ENCODE measurements around the gene SFXN5.

DNA sequence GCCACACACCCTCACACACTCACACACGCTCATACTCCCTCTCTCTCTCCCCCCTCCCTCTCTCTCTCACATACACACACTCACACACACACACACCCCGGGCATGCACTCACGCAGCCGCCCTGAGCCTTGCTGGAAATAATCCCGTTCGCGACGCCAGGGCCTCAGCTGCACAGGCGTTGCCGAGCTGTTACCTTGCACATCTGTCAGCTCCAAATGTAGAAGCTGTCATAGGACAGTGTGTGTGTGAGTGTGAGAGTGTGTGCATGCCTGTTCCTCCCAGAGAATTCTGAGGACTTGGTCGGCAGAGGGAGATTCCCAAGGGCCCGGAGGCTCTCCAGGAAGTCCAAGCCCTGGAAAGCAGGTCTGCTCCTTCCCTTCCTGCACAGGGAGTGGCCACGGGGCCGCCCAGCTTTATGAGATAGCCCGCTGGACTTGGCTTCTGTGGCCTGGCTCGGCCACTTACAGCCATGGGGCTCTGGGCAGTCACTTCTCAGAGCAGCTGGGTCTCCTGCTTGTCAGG, 175.7 kb downstream of the SFXN5 start:
- TF ChIP-seq, protein P1, sequence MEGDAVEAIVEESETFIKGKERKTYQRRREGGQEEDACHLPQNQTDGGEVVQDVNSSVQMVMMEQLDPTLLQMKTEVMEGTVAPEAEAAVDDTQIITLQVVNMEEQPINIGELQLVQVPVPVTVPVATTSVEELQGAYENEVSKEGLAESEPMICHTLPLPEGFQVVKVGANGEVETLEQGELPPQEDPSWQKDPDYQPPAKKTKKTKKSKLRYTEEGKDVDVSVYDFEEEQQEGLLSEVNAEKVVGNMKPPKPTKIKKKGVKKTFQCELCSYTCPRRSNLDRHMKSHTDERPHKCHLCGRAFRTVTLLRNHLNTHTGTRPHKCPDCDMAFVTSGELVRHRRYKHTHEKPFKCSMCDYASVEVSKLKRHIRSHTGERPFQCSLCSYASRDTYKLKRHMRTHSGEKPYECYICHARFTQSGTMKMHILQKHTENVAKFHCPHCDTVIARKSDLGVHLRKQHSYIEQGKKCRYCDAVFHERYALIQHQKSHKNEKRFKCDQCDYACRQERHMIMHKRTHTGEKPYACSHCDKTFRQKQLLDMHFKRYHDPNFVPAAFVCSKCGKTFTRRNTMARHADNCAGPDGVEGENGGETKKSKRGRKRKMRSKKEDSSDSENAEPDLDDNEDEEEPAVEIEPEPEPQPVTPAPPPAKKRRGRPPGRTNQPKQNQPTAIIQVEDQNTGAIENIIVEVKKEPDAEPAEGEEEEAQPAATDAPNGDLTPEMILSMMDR (tag by site-specific recombination; IDR thresholded peaks at IDR 0.05) = no peak
- TF ChIP-seq WT1 (tag by site-specific recombination; IDR thresholded peaks at IDR 0.05) (no peak), ZBTB7A (tag by site-specific recombination; IDR thresholded peaks at IDR 0.05; ENCODE audit: low read depth) (no peak), ZNF76 (tag by site-specific recombination; IDR thresholded peaks at IDR 0.05; ENCODE audit: borderline replicate concordance, low read depth) (no peak), ZNF830 (tag by site-specific recombination; IDR thresholded peaks at IDR 0.05; ENCODE audit: low read depth) (no peak), ZSCAN16 (tag by site-specific recombination; IDR thresholded peaks at IDR 0.05) (no peak), ZNF768 (tag by site-specific recombination; IDR thresholded peaks at IDR 0.05) (no peak), ZNF776 (tag by site-specific recombination; IDR thresholded peaks at IDR 0.05; ENCODE audit: borderline replicate concordance) (no peak), TRIM28 (IDR thresholded peaks at IDR 0.05; ENCODE audit: borderline replicate concordance, low read length) (no peak)
- TF ChIP-seq, protein P2, sequence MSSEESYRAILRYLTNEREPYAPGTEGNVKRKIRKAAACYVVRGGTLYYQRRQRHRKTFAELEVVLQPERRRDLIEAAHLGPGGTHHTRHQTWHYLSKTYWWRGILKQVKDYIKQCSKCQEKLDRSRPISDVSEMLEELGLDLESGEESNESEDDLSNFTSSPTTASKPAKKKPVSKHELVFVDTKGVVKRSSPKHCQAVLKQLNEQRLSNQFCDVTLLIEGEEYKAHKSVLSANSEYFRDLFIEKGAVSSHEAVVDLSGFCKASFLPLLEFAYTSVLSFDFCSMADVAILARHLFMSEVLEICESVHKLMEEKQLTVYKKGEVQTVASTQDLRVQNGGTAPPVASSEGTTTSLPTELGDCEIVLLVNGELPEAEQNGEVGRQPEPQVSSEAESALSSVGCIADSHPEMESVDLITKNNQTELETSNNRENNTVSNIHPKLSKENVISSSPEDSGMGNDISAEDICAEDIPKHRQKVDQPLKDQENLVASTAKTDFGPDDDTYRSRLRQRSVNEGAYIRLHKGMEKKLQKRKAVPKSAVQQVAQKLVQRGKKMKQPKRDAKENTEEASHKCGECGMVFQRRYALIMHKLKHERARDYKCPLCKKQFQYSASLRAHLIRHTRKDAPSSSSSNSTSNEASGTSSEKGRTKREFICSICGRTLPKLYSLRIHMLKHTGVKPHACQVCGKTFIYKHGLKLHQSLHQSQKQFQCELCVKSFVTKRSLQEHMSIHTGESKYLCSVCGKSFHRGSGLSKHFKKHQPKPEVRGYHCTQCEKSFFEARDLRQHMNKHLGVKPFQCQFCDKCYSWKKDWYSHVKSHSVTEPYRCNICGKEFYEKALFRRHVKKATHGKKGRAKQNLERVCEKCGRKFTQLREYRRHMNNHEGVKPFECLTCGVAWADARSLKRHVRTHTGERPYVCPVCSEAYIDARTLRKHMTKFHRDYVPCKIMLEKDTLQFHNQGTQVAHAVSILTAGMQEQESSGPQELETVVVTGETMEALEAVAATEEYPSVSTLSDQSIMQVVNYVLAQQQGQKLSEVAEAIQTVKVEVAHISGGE (tag by site-specific recombination; conservative IDR thresholded peaks at IDR 0.05; ENCODE audit: low read depth) = no peak
- TF ChIP-seq, protein P3, sequence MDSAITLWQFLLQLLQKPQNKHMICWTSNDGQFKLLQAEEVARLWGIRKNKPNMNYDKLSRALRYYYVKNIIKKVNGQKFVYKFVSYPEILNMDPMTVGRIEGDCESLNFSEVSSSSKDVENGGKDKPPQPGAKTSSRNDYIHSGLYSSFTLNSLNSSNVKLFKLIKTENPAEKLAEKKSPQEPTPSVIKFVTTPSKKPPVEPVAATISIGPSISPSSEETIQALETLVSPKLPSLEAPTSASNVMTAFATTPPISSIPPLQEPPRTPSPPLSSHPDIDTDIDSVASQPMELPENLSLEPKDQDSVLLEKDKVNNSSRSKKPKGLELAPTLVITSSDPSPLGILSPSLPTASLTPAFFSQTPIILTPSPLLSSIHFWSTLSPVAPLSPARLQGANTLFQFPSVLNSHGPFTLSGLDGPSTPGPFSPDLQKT (IDR thresholded peaks at IDR 0.05; ENCODE audit: borderline replicate concordance, low read depth, low read length) = no peak
- TF ChIP-seq, protein P4, sequence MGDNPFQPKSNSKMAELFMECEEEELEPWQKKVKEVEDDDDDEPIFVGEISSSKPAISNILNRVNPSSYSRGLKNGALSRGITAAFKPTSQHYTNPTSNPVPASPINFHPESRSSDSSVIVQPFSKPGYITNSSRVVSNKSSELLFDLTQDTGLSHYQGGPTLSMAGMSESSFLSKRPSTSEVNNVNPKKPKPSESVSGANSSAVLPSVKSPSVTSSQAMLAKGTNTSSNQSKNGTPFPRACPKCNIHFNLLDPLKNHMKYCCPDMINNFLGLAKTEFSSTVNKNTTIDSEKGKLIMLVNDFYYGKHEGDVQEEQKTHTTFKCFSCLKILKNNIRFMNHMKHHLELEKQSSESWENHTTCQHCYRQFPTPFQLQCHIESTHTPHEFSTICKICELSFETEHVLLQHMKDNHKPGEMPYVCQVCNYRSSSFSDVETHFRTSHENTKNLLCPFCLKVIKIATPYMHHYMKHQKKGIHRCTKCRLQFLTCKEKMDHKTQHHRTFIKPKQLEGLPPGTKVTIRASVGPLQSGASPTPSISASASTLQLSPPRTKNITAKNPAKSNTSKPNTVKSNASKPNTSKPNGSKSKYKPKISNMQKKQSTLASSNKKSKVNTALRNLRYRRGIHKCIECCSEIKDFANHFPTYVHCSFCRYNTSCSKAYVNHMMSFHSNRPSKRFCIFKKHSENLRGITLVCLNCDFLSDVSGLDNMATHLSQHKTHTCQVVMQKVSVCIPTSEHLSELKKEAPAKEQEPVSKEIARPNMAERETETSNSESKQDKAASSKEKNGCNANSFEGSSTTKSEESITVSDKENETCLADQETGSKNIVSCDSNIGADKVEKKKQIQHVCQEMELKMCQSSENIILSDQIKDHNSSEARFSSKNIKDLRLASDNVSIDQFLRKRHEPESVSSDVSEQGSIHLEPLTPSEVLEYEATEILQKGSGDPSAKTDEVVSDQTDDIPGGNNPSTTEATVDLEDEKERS (tag by site-specific recombination; IDR thresholded peaks at IDR 0.05) = no peak
- TF ChIP-seq, protein P5, sequence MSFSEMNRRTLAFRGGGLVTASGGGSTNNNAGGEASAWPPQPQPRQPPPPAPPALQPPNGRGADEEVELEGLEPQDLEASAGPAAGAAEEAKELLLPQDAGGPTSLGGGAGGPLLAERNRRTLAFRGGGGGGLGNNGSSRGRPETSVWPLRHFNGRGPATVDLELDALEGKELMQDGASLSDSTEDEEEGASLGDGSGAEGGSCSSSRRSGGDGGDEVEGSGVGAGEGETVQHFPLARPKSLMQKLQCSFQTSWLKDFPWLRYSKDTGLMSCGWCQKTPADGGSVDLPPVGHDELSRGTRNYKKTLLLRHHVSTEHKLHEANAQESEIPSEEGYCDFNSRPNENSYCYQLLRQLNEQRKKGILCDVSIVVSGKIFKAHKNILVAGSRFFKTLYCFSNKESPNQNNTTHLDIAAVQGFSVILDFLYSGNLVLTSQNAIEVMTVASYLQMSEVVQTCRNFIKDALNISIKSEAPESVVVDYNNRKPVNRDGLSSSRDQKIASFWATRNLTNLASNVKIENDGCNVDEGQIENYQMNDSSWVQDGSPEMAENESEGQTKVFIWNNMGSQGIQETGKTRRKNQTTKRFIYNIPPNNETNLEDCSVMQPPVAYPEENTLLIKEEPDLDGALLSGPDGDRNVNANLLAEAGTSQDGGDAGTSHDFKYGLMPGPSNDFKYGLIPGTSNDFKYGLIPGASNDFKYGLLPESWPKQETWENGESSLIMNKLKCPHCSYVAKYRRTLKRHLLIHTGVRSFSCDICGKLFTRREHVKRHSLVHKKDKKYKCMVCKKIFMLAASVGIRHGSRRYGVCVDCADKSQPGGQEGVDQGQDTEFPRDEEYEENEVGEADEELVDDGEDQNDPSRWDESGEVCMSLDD (tag by site-specific recombination; IDR thresholded peaks at IDR 0.05) = no peak
- TF ChIP-seq, protein P6, sequence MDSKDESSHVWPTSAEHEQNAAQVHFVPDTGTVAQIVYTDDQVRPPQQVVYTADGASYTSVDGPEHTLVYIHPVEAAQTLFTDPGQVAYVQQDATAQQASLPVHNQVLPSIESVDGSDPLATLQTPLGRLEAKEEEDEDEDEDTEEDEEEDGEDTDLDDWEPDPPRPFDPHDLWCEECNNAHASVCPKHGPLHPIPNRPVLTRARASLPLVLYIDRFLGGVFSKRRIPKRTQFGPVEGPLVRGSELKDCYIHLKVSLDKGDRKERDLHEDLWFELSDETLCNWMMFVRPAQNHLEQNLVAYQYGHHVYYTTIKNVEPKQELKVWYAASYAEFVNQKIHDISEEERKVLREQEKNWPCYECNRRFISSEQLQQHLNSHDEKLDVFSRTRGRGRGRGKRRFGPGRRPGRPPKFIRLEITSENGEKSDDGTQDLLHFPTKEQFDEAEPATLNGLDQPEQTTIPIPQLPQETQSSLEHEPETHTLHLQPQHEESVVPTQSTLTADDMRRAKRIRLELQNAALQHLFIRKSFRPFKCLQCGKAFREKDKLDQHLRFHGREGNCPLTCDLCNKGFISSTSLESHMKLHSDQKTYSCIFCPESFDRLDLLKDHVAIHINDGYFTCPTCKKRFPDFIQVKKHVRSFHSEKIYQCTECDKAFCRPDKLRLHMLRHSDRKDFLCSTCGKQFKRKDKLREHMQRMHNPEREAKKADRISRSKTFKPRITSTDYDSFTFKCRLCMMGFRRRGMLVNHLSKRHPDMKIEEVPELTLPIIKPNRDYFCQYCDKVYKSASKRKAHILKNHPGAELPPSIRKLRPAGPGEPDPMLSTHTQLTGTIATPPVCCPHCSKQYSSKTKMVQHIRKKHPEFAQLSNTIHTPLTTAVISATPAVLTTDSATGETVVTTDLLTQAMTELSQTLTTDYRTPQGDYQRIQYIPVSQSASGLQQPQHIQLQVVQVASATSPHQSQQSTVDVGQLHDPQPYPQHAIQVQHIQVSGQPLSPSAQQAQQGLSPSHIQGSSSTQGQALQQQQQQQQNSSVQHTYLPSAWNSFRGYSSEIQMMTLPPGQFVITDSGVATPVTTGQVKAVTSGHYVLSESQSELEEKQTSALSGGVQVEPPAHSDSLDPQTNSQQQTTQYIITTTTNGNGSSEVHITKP (tag by site-specific recombination; IDR thresholded peaks at IDR 0.05) = no peak

Data from HEK293 (cell line).